HCT116 (cell line): ENCODE measurements around the gene GORAB. TPM values are rescaled to one million over a fixed set of nuclear protein-coding genes. Genes with fewer than 3 reads are reported as not detected.

Experiments used
- ATAC-seq: fragments of 200-7000 bp; cut with Tn5 transposase; 2 replicates; pipeline ENCODE4 v1.9.1; 2020; ENCODE audit warnings: mild to moderate bottlenecking, moderate library complexity
- BruUV-seq: library from RNA; stranded (reverse); fragments of 400-500 nt; replicated peaks from 2 replicates; lab custom pipeline; 2021; lab: Mats Ljungman, UMichigan
- CTCF ChIA-PET: fragments of 300-600 bp; sonication (Branson Sonifier 250); formaldehyde crosslinking; loops from one replicate; lab custom pipeline; 2021; ENCODE audit warnings: antibody characterized with exemption; lab: Charles Lee
- POLR2A ChIA-PET: fragments of 300-600, 350-600 bp; sonication (Branson Sonifier 250); formaldehyde crosslinking; loops from one replicate; lab custom pipeline; 2021; ENCODE audit warnings: antibody characterized with exemption; lab: Charles Lee
- RAD21 ChIA-PET, 2 experiments: fragments of 300-600 bp; sonication (Branson Sonifier 250); formaldehyde crosslinking; loops; one replicate each; lab custom pipeline; 2023; ENCODE audit warnings: low total read pairs in 2 of 2; ENCODE audit not compliant: uncharacterized antibody in 2 of 2, unreplicated experiment in 2 of 2, low non-redundant PET in 1 of 2; lab: Charles Lee
- DNase-seq: peaks from one replicate; pipeline ENCODE4 v3.0.0-alpha.2; 2010; ENCODE audit warnings: low read depth, low spot score
- H2AFZ ChIP-seq: fragments of 200-600 bp; shearing (Covaris generic), sonication (generic); 2 replicates; pipeline ENCODE4 v1.6.1; 2017; ENCODE audit warnings: low read depth, mixed run types, mixed read lengths, antibody characterized with exemption, low read length; ENCODE audit not compliant: poor library complexity, severe bottlenecking
- H3K27ac ChIP-seq: 2 replicates; pipeline ENCODE4 v1.5.1; 2012; ENCODE audit warnings: low read depth, low read length
- H3K27me3 ChIP-seq: fragments of 200-600 bp; sonication (generic); 2 replicates; pipeline ENCODE4 v1.6.1; 2016; ENCODE audit warnings: mixed run types, low read length, mixed read lengths; ENCODE audit not compliant: insufficient read depth
- H3K36me3 ChIP-seq, 2 experiments: fragments of 200-500 bp in 1 of 2; fragments of 200-600 bp in 1 of 2; sonication (Bioruptor generic) in 1 of 2; sonication (generic) in 1 of 2; 2 replicates each; pipeline versions ENCODE4 v1.5.1 to v1.6.1; 2014 to 2016; ENCODE audit warnings: low read length in 2 of 2, inconsistent platforms in 1 of 2, mixed read lengths in 1 of 2, mixed run types in 1 of 2; ENCODE audit not compliant: insufficient read depth in 2 of 2, control insufficient read depth in 1 of 2
- H3K4me1 ChIP-seq, 2 experiments: fragments of 200-600 bp in 1 of 2; sonication (generic) in 1 of 2; 2 replicates each; pipeline versions ENCODE4 v1.5.1 to v1.6.1; 2012 to 2017; ENCODE audit warnings: low read length in 2 of 2, inconsistent platforms in 1 of 2, mild to moderate bottlenecking in 1 of 2, mixed read lengths in 1 of 2, mixed run types in 1 of 2, moderate library complexity in 1 of 2; ENCODE audit not compliant: insufficient read depth in 2 of 2, control insufficient read depth in 1 of 2
- H3K4me2 ChIP-seq: fragments of 200-600 bp; sonication (generic); 2 replicates; pipeline ENCODE4 v1.6.1; 2017; ENCODE audit warnings: mixed run types, low read length, mixed read lengths
- H3K4me3 ChIP-seq, 2 experiments: fragments of 200-600 bp in 1 of 2; sonication (generic) in 1 of 2; replicated peaks in 1 of 2; 2 replicates each; pipeline ENCODE4 v1.5.1; 2011 to 2016; ENCODE audit warnings: low read length in 2 of 2, control low read depth in 1 of 2, low read depth in 1 of 2, mild to moderate bottlenecking in 1 of 2, mixed read lengths in 1 of 2, mixed run types in 1 of 2
- H3K79me2 ChIP-seq: fragments of 200-600 bp; sonication (generic); 2 replicates; pipeline ENCODE4 v1.6.1; 2017; ENCODE audit warnings: mild to moderate bottlenecking, mixed run types, low read length, moderate library complexity, mixed read lengths; ENCODE audit not compliant: insufficient read depth
- H3K9ac ChIP-seq: fragments of 200-600 bp; sonication (generic); 2 replicates; pipeline ENCODE4 v1.6.1; 2016; ENCODE audit warnings: low read length, mixed read lengths
- H3K9me2 ChIP-seq: fragments of 200-600 bp; sonication (generic), shearing (Covaris generic); 2 replicates; pipeline ENCODE4 v1.6.1; 2017; ENCODE audit warnings: mixed run types, mild to moderate bottlenecking, moderate library complexity; ENCODE audit not compliant: insufficient read depth
- H3K9me3 ChIP-seq, 2 experiments: fragments of 200-500 bp in 1 of 2; fragments of 200-600 bp in 1 of 2; sonication (Bioruptor generic) in 1 of 2; sonication (generic) in 1 of 2; 2 replicates each; pipeline ENCODE4 v1.6.1; 2014 to 2017; ENCODE audit warnings: low read length in 2 of 2, mixed read lengths in 2 of 2, inconsistent platforms in 1 of 2, low read depth in 1 of 2, mild to moderate bottlenecking in 1 of 2, mixed run types in 1 of 2, moderate library complexity in 1 of 2; ENCODE audit not compliant: control insufficient read depth in 1 of 2, insufficient read depth in 1 of 2
- H4K20me1 ChIP-seq: fragments of 200-600 bp; sonication (generic), shearing (Covaris generic); 2 replicates; pipeline ENCODE4 v1.6.1; 2017; ENCODE audit warnings: mixed run types, mild to moderate bottlenecking, moderate library complexity; ENCODE audit not compliant: insufficient read depth
- ATF3 ChIP-seq: IDR thresholded peaks from 2 replicates; pipeline ENCODE4 v1.6.1; 2012
- CBX3 ChIP-seq: IDR thresholded peaks from 2 replicates; pipeline ENCODE4 v1.6.1; 2012; ENCODE audit warnings: low read depth
- EZH2 ChIP-seq: fragments of 200-600 bp; sonication (generic); IDR thresholded peaks from 2 replicates; pipeline ENCODE4 v1.6.1; 2017; ENCODE audit warnings: antibody characterized with exemption, mixed run types
- FOSL1 ChIP-seq: IDR thresholded peaks from 2 replicates; pipeline ENCODE4 v1.6.1; 2012; ENCODE audit warnings: low read depth
- POLR2AphosphoS5 ChIP-seq: IDR thresholded peaks from 2 replicates; pipeline ENCODE4 v1.6.1; 2011; ENCODE audit warnings: mild to moderate bottlenecking, low read depth, low read length, moderate library complexity
- SP1 ChIP-seq: IDR thresholded peaks from 2 replicates; pipeline ENCODE4 v1.6.1; 2012; ENCODE audit warnings: low read depth
- SRF ChIP-seq: IDR thresholded peaks from 2 replicates; pipeline ENCODE4 v1.6.1; 2012; ENCODE audit warnings: low read depth
- intact Hi-C: fragments of 100-400 bp; cut with micrococcal nuclease; formaldehyde crosslinking; loops from 2 replicates; pipeline ENCODE4 v1.10.0; 2022
- total RNA-seq: library from RNA; stranded (reverse); gene quantifications from one replicate; pipeline ENCODE4 v1.2.1, GENCODE V29; 2021; ENCODE audit not compliant: unreplicated experiment
- TF ChIP-seq, protein P1 (sequence below), 3 experiments: fragments of 200-600 bp in 1 of 3; sonication (generic) in 1 of 3; IDR thresholded peaks in 2 of 3; conservative IDR thresholded peaks in 1 of 3; 2 replicates each; pipeline ENCODE4 v1.5.1; 2012 to 2017; ENCODE audit warnings: low read depth in 2 of 3, low read length in 2 of 3, antibody characterized with exemption in 1 of 3, borderline replicate concordance in 1 of 3, control low read depth in 1 of 3, mild to moderate bottlenecking in 1 of 3, mixed read lengths in 1 of 3, mixed run types in 1 of 3, moderate library complexity in 1 of 3; ENCODE audit not compliant: insufficient read depth in 1 of 3
- TF ChIP-seq, protein P2 (sequence below): IDR thresholded peaks from 2 replicates; pipeline ENCODE4 v1.6.1; 2012; ENCODE audit warnings: low read depth

GORAB gene
- total RNA-seq, 1 experiment from 2014 or later = 7.5 TPM

- TF ChIP-seq SRF = no peak
- no peak for TF ChIP-seq ATF3
- TF ChIP-seq, protein P1, sequence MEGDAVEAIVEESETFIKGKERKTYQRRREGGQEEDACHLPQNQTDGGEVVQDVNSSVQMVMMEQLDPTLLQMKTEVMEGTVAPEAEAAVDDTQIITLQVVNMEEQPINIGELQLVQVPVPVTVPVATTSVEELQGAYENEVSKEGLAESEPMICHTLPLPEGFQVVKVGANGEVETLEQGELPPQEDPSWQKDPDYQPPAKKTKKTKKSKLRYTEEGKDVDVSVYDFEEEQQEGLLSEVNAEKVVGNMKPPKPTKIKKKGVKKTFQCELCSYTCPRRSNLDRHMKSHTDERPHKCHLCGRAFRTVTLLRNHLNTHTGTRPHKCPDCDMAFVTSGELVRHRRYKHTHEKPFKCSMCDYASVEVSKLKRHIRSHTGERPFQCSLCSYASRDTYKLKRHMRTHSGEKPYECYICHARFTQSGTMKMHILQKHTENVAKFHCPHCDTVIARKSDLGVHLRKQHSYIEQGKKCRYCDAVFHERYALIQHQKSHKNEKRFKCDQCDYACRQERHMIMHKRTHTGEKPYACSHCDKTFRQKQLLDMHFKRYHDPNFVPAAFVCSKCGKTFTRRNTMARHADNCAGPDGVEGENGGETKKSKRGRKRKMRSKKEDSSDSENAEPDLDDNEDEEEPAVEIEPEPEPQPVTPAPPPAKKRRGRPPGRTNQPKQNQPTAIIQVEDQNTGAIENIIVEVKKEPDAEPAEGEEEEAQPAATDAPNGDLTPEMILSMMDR (IDR thresholded peaks at IDR 0.05 in 2 of 3, conservative IDR thresholded peaks at IDR 0.05 in 1 of 3; ENCODE audit: borderline replicate concordance in 1 of 3, insufficient read depth in 1 of 3, low read depth in 2 of 3, low read length in 2 of 3) = no peak
- no peak for TF ChIP-seq CBX3
- no peak for TF ChIP-seq POLR2AphosphoS5
- TF ChIP-seq EZH2 = no peak
- no peak for TF ChIP-seq SP1
- TF ChIP-seq, protein P2, sequence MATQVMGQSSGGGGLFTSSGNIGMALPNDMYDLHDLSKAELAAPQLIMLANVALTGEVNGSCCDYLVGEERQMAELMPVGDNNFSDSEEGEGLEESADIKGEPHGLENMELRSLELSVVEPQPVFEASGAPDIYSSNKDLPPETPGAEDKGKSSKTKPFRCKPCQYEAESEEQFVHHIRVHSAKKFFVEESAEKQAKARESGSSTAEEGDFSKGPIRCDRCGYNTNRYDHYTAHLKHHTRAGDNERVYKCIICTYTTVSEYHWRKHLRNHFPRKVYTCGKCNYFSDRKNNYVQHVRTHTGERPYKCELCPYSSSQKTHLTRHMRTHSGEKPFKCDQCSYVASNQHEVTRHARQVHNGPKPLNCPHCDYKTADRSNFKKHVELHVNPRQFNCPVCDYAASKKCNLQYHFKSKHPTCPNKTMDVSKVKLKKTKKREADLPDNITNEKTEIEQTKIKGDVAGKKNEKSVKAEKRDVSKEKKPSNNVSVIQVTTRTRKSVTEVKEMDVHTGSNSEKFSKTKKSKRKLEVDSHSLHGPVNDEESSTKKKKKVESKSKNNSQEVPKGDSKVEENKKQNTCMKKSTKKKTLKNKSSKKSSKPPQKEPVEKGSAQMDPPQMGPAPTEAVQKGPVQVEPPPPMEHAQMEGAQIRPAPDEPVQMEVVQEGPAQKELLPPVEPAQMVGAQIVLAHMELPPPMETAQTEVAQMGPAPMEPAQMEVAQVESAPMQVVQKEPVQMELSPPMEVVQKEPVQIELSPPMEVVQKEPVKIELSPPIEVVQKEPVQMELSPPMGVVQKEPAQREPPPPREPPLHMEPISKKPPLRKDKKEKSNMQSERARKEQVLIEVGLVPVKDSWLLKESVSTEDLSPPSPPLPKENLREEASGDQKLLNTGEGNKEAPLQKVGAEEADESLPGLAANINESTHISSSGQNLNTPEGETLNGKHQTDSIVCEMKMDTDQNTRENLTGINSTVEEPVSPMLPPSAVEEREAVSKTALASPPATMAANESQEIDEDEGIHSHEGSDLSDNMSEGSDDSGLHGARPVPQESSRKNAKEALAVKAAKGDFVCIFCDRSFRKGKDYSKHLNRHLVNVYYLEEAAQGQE = no peak
- TF ChIP-seq FOSL1 = no peak
- no peaks in the 10 kb centered on the region for H3K9me2 ChIP-seq
- RAD21 ChIA-PET = no interaction called here
- POLR2A ChIA-PET = no interaction called here
- no peak for DNase-seq
- no peak overlapping the region for H3K27ac ChIP-seq
- no peak overlapping the region for H3K4me3 ChIP-seq
- H3K4me1 ChIP-seq = no peaks in the 10 kb centered on the region
- CTCF ChIA-PET = no interaction called here
- intact Hi-C loops = no loop called here
- ATAC-seq = no peak
- no peaks in the 10 kb centered on the region for H4K20me1 ChIP-seq
- H3K9me3 ChIP-seq = no peaks in the 10 kb centered on the region
- H3K36me3 ChIP-seq = no peaks in the 10 kb centered on the region
- no peaks in the 10 kb centered on the region for H3K27me3 ChIP-seq
- H2AFZ ChIP-seq = no peak overlapping the region
- H3K4me2 ChIP-seq = no peak overlapping the region
- no peak overlapping the region for H3K9ac ChIP-seq
- BruUV-seq = no TSS peak
- no peaks in the 10 kb centered on the region for H3K79me2 ChIP-seq
Observed at GRCh38 chr1:170503665-170504064, 28.3 kb upstream of the GORAB start.
